NCI-H1048 (cell line): Measurements from ENCODE around the gene IL13.
"Not testable (repeated sequence)": the region's sequence is repeated elsewhere in the genome, so short reads cannot be mapped to it uniquely, and the experiment has no call there.

ENCODE experiments used
- DNase-seq: peaks from one replicate; lab custom pipeline; 2025; lab: John Stamatoyannopoulos, UW

IL13 gene

GRCh38 chr5:132688536-132689339 is 30.8 kb downstream of the IL13 start:
- no peak for DNase-seq

DNA sequence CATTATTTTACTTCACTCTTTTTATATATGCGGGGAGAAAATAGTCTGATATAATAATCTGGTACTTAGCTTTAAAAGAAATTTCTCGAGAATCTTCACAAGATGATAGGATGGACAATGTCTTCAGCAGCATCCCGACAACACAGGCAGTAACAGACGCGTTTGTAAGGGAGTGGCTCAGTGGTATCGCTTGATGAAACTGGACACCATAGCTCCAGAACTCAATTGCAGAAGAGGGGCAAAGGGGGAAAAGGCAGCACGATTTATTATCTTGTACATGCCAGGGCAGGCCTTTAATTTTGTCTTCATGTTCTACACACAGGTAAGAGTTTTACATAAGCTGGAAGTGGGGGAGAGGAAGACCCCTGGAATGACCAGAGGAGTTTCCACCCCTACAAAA is 31.5 kb downstream of the IL13 start:
- no peak for DNase-seq

GRCh38 chr5:132690156-132690555 is 32.2 kb downstream of the IL13 start:
- DNase-seq = no peak

GRCh38 chr5:132691755-132692631 is 34.0 kb downstream of the IL13 start:
- DNase-seq = not testable (repeated sequence)

GRCh38 chr5:132692632-132692967 is 34.6 kb downstream of the IL13 start:
- DNase-seq = no peak

DNA sequence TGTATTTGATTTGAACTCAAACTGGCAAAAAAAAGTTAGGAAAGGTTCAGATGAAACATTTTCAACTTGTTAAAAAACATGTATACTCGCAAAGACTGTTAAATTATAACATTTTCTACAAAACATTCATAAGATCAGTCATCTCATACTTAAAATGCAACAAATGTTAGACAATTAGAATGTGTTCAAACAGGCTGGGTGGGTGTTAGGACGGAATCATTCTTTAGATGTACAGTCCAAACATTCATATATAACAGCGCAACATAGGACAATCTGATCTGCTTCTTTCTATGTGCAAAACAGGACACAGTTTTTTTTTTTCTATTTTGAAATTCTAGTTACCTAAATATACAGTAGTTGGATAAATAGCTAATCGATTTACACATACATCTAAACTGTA is 38.0 kb downstream of the IL13 start:
- DNase-seq = no peak

DNA sequence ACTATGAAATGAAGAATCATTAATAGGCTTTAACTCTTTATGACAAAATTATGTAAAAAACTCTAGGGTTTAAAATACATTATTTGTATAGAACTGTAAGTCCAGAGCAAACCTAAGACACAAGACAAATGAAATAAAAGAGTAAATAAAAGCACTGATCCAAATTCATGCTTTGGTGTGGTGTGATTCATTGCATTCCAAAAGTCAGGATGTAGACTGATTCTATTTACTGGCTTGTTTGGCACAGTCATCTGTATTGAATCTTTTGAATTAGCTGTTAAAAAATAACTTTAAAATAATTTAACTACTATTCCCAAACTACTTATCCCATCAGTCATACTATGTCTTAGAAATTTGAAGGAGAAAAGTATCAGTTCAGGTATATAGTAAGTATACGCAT is 46.9 kb downstream of the IL13 start:
- DNase-seq = no peak

GRCh38 chr5:132708645-132709044 is 50.7 kb downstream of the IL13 start:
- no peak for DNase-seq
